HCT116 (cell line): ENCODE data around the gene TFF1. TPM values are rescaled to one million over a fixed set of nuclear protein-coding genes. Genes with fewer than 3 reads are reported as not detected.

Source experiments
- ATAC-seq: fragments of 200-7000 bp; cut with Tn5 transposase; 2 replicates; pipeline ENCODE4 v1.9.1; 2020; ENCODE audit warnings: mild to moderate bottlenecking, moderate library complexity
- BruUV-seq: library from RNA; stranded (reverse); fragments of 400-500 nt; replicated peaks from 2 replicates; lab custom pipeline; 2021; lab: Mats Ljungman, UMichigan
- CTCF ChIA-PET: fragments of 300-600 bp; sonication (Branson Sonifier 250); formaldehyde crosslinking; loops from one replicate; lab custom pipeline; 2021; ENCODE audit warnings: antibody characterized with exemption; lab: Charles Lee
- POLR2A ChIA-PET: fragments of 300-600, 350-600 bp; sonication (Branson Sonifier 250); formaldehyde crosslinking; loops from one replicate; lab custom pipeline; 2021; ENCODE audit warnings: antibody characterized with exemption; lab: Charles Lee
- RAD21 ChIA-PET, 2 experiments: fragments of 300-600 bp; sonication (Branson Sonifier 250); formaldehyde crosslinking; loops; one replicate each; lab custom pipeline; 2023; ENCODE audit warnings: low total read pairs in 2 of 2; ENCODE audit not compliant: uncharacterized antibody in 2 of 2, unreplicated experiment in 2 of 2, low non-redundant PET in 1 of 2; lab: Charles Lee
- DNase-seq: peaks from one replicate; pipeline ENCODE4 v3.0.0-alpha.2; 2010; ENCODE audit warnings: low read depth, low spot score
- H2AFZ ChIP-seq: fragments of 200-600 bp; shearing (Covaris generic), sonication (generic); 2 replicates; pipeline ENCODE4 v1.6.1; 2017; ENCODE audit warnings: low read depth, mixed run types, mixed read lengths, antibody characterized with exemption, low read length; ENCODE audit not compliant: poor library complexity, severe bottlenecking
- H3K27ac ChIP-seq: 2 replicates; pipeline ENCODE4 v1.5.1; 2012; ENCODE audit warnings: low read depth, low read length
- H3K27me3 ChIP-seq: fragments of 200-600 bp; sonication (generic); 2 replicates; pipeline ENCODE4 v1.6.1; 2016; ENCODE audit warnings: mixed run types, low read length, mixed read lengths; ENCODE audit not compliant: insufficient read depth
- H3K36me3 ChIP-seq, 2 experiments: fragments of 200-500 bp in 1 of 2; fragments of 200-600 bp in 1 of 2; sonication (Bioruptor generic) in 1 of 2; sonication (generic) in 1 of 2; 2 replicates each; pipeline versions ENCODE4 v1.5.1 to v1.6.1; 2014 to 2016; ENCODE audit warnings: low read length in 2 of 2, inconsistent platforms in 1 of 2, mixed read lengths in 1 of 2, mixed run types in 1 of 2; ENCODE audit not compliant: insufficient read depth in 2 of 2, control insufficient read depth in 1 of 2
- H3K4me1 ChIP-seq, 2 experiments: fragments of 200-600 bp in 1 of 2; sonication (generic) in 1 of 2; 2 replicates each; pipeline versions ENCODE4 v1.5.1 to v1.6.1; 2012 to 2017; ENCODE audit warnings: low read length in 2 of 2, inconsistent platforms in 1 of 2, mild to moderate bottlenecking in 1 of 2, mixed read lengths in 1 of 2, mixed run types in 1 of 2, moderate library complexity in 1 of 2; ENCODE audit not compliant: insufficient read depth in 2 of 2, control insufficient read depth in 1 of 2
- H3K4me2 ChIP-seq: fragments of 200-600 bp; sonication (generic); 2 replicates; pipeline ENCODE4 v1.6.1; 2017; ENCODE audit warnings: mixed run types, low read length, mixed read lengths
- H3K4me3 ChIP-seq, 2 experiments: fragments of 200-600 bp in 1 of 2; sonication (generic) in 1 of 2; replicated peaks in 1 of 2; 2 replicates each; pipeline ENCODE4 v1.5.1; 2011 to 2016; ENCODE audit warnings: low read length in 2 of 2, control low read depth in 1 of 2, low read depth in 1 of 2, mild to moderate bottlenecking in 1 of 2, mixed read lengths in 1 of 2, mixed run types in 1 of 2
- H3K79me2 ChIP-seq: fragments of 200-600 bp; sonication (generic); 2 replicates; pipeline ENCODE4 v1.6.1; 2017; ENCODE audit warnings: mild to moderate bottlenecking, mixed run types, low read length, moderate library complexity, mixed read lengths; ENCODE audit not compliant: insufficient read depth
- H3K9ac ChIP-seq: fragments of 200-600 bp; sonication (generic); 2 replicates; pipeline ENCODE4 v1.6.1; 2016; ENCODE audit warnings: low read length, mixed read lengths
- H3K9me2 ChIP-seq: fragments of 200-600 bp; sonication (generic), shearing (Covaris generic); 2 replicates; pipeline ENCODE4 v1.6.1; 2017; ENCODE audit warnings: mixed run types, mild to moderate bottlenecking, moderate library complexity; ENCODE audit not compliant: insufficient read depth
- H3K9me3 ChIP-seq, 2 experiments: fragments of 200-500 bp in 1 of 2; fragments of 200-600 bp in 1 of 2; sonication (Bioruptor generic) in 1 of 2; sonication (generic) in 1 of 2; 2 replicates each; pipeline ENCODE4 v1.6.1; 2014 to 2017; ENCODE audit warnings: low read length in 2 of 2, mixed read lengths in 2 of 2, inconsistent platforms in 1 of 2, low read depth in 1 of 2, mild to moderate bottlenecking in 1 of 2, mixed run types in 1 of 2, moderate library complexity in 1 of 2; ENCODE audit not compliant: control insufficient read depth in 1 of 2, insufficient read depth in 1 of 2
- H4K20me1 ChIP-seq: fragments of 200-600 bp; sonication (generic), shearing (Covaris generic); 2 replicates; pipeline ENCODE4 v1.6.1; 2017; ENCODE audit warnings: mixed run types, mild to moderate bottlenecking, moderate library complexity; ENCODE audit not compliant: insufficient read depth
- CEBPB ChIP-seq: IDR thresholded peaks from 2 replicates; pipeline ENCODE4 v1.6.1; 2012; ENCODE audit warnings: low read depth
- EGR1 ChIP-seq: IDR thresholded peaks from 2 replicates; pipeline ENCODE4 v1.6.1; 2012; ENCODE audit warnings: low read depth
- ELF1 ChIP-seq: IDR thresholded peaks from 2 replicates; pipeline ENCODE4 v1.6.1; 2012; ENCODE audit warnings: low read depth, borderline replicate concordance
- EZH2 ChIP-seq: fragments of 200-600 bp; sonication (generic); IDR thresholded peaks from 2 replicates; pipeline ENCODE4 v1.6.1; 2017; ENCODE audit warnings: antibody characterized with exemption, mixed run types
- EZH2phosphoT487 ChIP-seq: fragments of 200-600 bp; IDR thresholded peaks from 2 replicates; pipeline ENCODE4 v1.6.1; 2018; ENCODE audit warnings: antibody characterized with exemption, borderline replicate concordance
- FOSL1 ChIP-seq: IDR thresholded peaks from 2 replicates; pipeline ENCODE4 v1.6.1; 2012; ENCODE audit warnings: low read depth
- MAX ChIP-seq: IDR thresholded peaks from 2 replicates; pipeline ENCODE4 v1.6.1; 2012
- POLR2A ChIP-seq: IDR thresholded peaks from 2 replicates; pipeline ENCODE4 v1.7.0; 2011; ENCODE audit warnings: borderline replicate concordance; ENCODE audit not compliant: insufficient read depth, insufficient read length; ENCODE audit errors: extremely low read depth
- POLR2AphosphoS5 ChIP-seq: IDR thresholded peaks from 2 replicates; pipeline ENCODE4 v1.6.1; 2011; ENCODE audit warnings: mild to moderate bottlenecking, low read depth, low read length, moderate library complexity
- REST ChIP-seq: IDR thresholded peaks from 2 replicates; pipeline ENCODE4 v1.6.1; 2012; ENCODE audit warnings: low read depth
- SIN3A ChIP-seq: IDR thresholded peaks from 2 replicates; pipeline ENCODE4 v1.6.1; 2012; ENCODE audit warnings: low read depth
- SP1 ChIP-seq: IDR thresholded peaks from 2 replicates; pipeline ENCODE4 v1.6.1; 2012; ENCODE audit warnings: low read depth
- TCF7L2 ChIP-seq: IDR thresholded peaks from 2 replicates; pipeline ENCODE4 v1.7.0; 2011; ENCODE audit warnings: borderline replicate concordance, inconsistent platforms; ENCODE audit not compliant: insufficient read depth, insufficient read length; ENCODE audit errors: extremely low read depth
- intact Hi-C: fragments of 100-400 bp; cut with micrococcal nuclease; formaldehyde crosslinking; loops from 2 replicates; pipeline ENCODE4 v1.10.0; 2022
- total RNA-seq: library from RNA; stranded (reverse); gene quantifications from one replicate; pipeline ENCODE4 v1.2.1, GENCODE V29; 2021; ENCODE audit not compliant: unreplicated experiment
- TF ChIP-seq, protein P1 (sequence below): IDR thresholded peaks from 2 replicates; pipeline ENCODE4 v1.6.1; 2012
- TF ChIP-seq, protein P2 (sequence below): IDR thresholded peaks from 2 replicates; pipeline ENCODE4 v1.6.1; 2011; ENCODE audit warnings: mild to moderate bottlenecking, low read length, moderate library complexity; ENCODE audit not compliant: insufficient replicate concordance; ENCODE audit errors: extremely low read depth
- TF ChIP-seq, protein P3 (sequence below), 3 experiments: fragments of 200-600 bp in 1 of 3; sonication (generic) in 1 of 3; IDR thresholded peaks in 2 of 3; conservative IDR thresholded peaks in 1 of 3; 2 replicates each; pipeline ENCODE4 v1.5.1; 2012 to 2017; ENCODE audit warnings: low read depth in 2 of 3, low read length in 2 of 3, antibody characterized with exemption in 1 of 3, borderline replicate concordance in 1 of 3, control low read depth in 1 of 3, mild to moderate bottlenecking in 1 of 3, mixed read lengths in 1 of 3, mixed run types in 1 of 3, moderate library complexity in 1 of 3; ENCODE audit not compliant: insufficient read depth in 1 of 3

The TFF1 gene
- total RNA-seq, 1 experiment from 2014 or later, result 0.61 TPM

DNA sequence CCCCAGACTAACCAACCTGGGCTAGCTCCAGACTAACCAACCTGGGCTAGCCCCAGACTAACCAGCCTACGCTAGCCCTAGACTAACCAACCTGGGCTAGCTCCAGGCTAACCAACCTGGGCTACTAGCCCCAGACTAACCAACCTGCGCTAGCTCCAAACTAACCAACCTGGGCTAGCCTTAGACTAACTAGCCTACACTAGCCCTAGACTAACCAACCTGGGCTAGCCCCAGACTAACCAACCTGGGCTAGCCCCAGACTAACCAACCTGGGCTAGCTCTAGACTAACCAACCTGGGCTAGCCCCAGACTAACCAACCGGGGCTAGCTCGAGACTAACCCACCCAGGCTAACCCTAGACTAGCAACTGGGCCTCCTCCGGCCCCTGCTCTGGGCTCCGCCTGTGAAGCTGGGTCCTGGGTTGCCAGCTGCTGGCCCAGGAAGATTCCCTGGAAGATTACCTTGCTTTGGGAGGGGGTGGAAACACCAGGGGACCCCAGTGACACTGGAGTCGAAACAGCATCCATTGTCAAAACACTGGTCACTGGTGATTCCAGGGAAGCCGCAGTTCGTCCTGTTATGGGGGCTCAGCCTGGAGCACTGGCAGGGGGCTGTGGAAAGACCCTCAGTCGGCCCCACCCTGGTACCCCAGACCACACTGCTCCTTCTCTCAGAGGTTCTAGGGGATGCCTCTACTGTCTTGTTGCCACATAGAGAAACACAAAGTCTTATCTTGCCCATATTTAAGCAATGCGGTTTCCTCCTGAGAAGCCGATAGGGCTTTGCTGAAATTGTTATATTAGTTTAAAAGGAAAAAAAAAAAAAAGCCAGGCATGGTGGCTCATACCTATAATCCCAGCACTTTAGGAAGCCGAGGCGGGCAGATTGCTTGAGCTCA, 16.7 kb downstream of the TFF1 start:
- no peaks in the 10 kb centered on the region for H3K79me2 ChIP-seq
- RAD21 ChIA-PET, result no interaction called here
- no peak overlapping the region for H3K9ac ChIP-seq
- H3K4me2 ChIP-seq, result no peak overlapping the region
- H3K36me3 ChIP-seq, result no peaks in the 10 kb centered on the region
- no peak overlapping the region for H3K4me3 ChIP-seq
- BruUV-seq, result no TSS peak
- no peaks in the 10 kb centered on the region for H3K4me1 ChIP-seq
- CTCF ChIA-PET, result interaction anchor here (1.7 kb wide), 1 partner anchor 40 kb away, joined by 3 read pairs; no protein-coding TSS in a partner anchor
- H4K20me1 ChIP-seq, result no peaks in the 10 kb centered on the region
- H3K9me2 ChIP-seq, result no peaks in the 10 kb centered on the region
- POLR2A ChIA-PET, result no interaction called here
- intact Hi-C loops, result no loop called here
- no peak for DNase-seq
- H2AFZ ChIP-seq, result no peak overlapping the region
- TF ChIP-seq, protein P1, sequence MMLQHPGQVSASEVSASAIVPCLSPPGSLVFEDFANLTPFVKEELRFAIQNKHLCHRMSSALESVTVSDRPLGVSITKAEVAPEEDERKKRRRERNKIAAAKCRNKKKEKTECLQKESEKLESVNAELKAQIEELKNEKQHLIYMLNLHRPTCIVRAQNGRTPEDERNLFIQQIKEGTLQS, result no peak
- TF ChIP-seq MAX (no peak), TCF7L2 (no peak), CEBPB (no peak), SIN3A (no peak), POLR2A (no peak), POLR2AphosphoS5 (no peak), EGR1 (no peak), FOSL1 (no peak), EZH2phosphoT487 (no peak), SP1 (no peak), REST (no peak), EZH2 (no peak), ELF1 (no peak)
- TF ChIP-seq, protein P2, sequence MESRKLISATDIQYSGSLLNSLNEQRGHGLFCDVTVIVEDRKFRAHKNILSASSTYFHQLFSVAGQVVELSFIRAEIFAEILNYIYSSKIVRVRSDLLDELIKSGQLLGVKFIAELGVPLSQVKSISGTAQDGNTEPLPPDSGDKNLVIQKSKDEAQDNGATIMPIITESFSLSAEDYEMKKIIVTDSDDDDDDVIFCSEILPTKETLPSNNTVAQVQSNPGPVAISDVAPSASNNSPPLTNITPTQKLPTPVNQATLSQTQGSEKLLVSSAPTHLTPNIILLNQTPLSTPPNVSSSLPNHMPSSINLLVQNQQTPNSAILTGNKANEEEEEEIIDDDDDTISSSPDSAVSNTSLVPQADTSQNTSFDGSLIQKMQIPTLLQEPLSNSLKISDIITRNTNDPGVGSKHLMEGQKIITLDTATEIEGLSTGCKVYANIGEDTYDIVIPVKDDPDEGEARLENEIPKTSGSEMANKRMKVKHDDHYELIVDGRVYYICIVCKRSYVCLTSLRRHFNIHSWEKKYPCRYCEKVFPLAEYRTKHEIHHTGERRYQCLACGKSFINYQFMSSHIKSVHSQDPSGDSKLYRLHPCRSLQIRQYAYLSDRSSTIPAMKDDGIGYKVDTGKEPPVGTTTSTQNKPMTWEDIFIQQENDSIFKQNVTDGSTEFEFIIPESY, result no peak
- TF ChIP-seq, protein P3, sequence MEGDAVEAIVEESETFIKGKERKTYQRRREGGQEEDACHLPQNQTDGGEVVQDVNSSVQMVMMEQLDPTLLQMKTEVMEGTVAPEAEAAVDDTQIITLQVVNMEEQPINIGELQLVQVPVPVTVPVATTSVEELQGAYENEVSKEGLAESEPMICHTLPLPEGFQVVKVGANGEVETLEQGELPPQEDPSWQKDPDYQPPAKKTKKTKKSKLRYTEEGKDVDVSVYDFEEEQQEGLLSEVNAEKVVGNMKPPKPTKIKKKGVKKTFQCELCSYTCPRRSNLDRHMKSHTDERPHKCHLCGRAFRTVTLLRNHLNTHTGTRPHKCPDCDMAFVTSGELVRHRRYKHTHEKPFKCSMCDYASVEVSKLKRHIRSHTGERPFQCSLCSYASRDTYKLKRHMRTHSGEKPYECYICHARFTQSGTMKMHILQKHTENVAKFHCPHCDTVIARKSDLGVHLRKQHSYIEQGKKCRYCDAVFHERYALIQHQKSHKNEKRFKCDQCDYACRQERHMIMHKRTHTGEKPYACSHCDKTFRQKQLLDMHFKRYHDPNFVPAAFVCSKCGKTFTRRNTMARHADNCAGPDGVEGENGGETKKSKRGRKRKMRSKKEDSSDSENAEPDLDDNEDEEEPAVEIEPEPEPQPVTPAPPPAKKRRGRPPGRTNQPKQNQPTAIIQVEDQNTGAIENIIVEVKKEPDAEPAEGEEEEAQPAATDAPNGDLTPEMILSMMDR (IDR thresholded peaks at IDR 0.05 in 2 of 3, conservative IDR thresholded peaks at IDR 0.05 in 1 of 3; ENCODE audit: borderline replicate concordance in 1 of 3, insufficient read depth in 1 of 3, low read depth in 2 of 3, low read length in 2 of 3), result no peak
- H3K9me3 ChIP-seq, result no peaks in the 10 kb centered on the region
- H3K27me3 ChIP-seq, result no peaks in the 10 kb centered on the region
- ATAC-seq, result no peak
- no peak overlapping the region for H3K27ac ChIP-seq
